Activated gamma-delta T cell treated with anti-CD3 and anti-CD28 coated beads, Interleukin-2, amount 50 U/mL, for 16 hours (primary cell): Measurements from ENCODE around the gene CRYBB1.

Experiments used
- DNase-seq: peaks from one replicate; pipeline ENCODE4 v3.0.0-alpha.2; 2020; ENCODE audit warnings: low read depth

CRYBB1 gene

DNA sequence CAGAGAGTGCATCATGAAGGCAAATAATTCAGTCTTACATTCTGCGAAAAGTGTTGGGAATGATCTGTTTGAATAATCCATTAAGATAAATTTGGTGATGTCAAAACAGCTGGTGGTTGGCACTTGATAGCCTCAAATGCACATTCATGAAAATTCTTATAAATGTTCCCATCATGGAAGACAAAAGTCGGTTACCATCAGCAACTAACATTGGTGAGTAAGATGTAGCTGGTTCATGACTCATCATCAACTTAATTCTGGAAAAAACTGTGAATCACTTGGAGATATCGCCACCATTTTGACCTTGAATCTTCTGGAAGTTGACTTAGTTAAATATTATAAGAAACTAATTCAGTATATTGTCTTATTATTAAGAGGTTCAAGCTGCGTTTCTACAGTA, 11.2 kb downstream of the CRYBB1 start:
- DNase-seq = no peak

DNA sequence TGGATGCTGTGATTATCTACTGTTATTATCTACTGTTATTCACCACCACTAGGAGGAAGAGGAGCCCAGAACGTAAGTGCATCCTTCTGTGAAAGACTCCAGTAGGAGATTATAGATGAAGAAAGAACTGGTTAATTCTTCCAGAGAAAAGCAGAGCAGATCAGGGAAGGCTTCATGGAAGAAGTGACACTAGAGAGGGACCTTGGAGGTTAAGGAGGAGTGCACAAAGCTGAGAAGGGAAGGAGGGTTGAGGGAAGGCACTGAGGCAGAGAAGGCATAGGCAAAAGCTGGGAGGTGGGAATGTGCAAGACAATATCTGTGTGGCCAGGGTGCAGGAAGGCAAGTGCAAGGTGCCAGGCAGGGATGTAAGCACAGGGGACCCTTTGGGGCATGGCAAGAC, 13.5 kb downstream of the CRYBB1 start:
- no peak for DNase-seq

DNA sequence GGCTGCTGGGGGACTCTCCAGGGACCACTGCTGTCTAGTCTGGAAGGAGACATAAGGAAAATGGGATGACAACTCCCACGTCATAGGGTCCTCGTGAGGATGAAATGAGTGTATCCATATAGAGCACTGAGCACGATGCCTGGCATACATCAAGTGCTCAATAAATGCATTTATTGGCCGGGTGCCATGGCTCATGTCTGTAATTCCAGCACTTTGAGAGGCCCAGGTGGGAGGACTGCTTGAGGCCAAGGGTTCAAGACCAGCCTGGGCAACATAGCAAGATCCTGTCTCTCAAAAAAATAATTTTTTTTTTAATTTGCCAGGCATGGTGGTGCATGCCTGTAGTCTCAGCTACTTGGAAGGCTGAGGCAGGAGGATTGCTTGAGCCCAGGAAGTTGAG, 15.7 kb downstream of the CRYBB1 start:
- DNase-seq = no peak

DNA sequence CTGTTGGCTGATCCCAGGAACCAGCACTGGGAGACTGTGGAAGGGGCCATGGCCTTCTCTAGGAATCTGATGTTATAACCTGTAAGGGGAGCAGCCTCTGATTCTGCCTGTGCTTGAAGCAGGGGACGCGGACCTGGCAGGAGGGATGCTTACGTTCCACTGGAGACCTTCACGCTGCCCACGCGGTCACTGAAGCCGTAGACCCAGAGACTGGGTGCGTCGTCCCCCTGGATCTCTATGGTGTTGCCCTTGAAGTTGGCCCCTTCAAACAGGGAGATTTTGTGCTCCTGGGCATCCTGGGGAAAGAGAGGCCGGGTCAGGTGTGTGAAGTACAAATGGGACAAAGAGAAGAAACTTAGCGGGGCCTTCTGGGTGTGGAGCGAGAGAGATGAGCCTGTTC, 16.1 kb downstream of the CRYBB1 start:
- DNase-seq = no peak

DNA sequence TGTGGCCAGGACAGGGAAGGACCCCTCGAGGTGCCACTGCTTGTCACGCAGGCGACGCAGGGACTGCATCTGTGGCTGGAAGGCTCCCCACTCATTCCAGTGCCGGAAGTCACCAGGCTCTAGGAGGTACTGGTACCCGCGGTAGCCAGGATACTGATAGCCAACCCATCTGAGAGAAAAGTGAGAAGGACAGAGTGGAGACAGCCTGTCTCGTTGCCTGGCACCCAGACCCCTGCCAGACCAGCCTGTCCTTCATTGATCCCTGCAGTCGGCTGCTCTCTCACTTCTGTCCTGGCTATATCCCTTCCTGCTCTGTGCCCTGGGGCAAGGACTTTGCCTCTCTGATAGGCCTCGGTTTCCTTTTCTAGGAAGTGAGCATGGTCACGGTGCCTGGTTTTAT, 18.3 kb downstream of the CRYBB1 start:
- no peak for DNase-seq

DNA sequence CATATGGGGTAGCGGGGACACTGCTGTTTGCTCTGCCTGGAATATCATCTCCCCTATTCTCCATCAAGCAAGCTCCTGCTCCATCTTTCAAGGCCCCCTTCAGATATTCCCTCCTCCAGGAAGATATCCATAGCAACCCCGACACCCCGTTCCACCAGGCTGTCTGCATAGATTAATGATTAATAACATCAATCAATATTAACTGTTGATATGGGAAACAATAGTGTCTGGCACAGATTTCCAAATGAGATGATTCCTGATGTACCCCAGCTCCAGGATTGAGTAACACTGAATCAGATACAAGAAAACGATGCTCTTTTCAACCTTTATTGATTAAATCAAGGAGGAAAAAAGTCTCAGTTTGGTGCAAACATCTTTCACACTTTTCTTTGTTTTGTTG, 20.3 kb downstream of the CRYBB1 start:
- no peak for DNase-seq

DNA sequence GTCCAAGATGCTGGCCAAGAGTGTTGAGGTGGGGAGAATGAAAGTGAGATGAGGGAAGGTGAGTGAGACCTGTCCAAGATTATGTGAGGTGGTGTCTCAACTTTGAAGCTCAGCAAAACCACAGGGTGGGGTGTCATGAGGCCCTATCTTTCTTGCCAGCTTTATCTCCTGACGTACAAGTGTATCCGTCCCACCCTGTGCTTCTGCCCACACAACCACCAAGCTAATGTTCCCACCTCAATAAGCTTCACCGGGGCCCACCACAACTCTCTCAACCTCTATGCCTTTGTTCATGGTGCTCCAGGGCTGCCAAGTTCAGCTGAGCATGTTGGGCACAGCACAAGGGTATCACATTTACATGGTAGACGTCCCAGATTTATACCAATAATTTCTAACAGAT, 20.8 kb downstream of the CRYBB1 start:
- DNase-seq = peak; percentile 31

DNA sequence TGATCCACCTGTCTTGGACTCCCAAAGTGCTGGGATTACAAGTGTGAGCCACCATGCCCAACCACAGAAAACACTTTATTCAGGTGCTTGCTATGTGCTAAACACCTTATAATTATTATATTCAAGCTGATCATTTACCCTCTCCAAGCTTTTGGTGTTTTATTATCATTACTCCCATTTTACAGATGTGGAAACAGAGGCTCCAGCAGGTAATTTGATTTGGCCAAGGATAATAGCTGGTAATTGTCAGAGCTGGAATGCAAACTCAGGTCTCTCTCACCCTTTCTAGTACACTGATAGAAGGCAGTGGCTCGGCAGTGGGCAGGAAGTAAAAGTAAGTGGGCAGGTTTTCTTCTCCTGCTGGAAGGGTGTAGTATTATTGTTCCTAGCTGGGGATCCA, 24.1 kb downstream of the CRYBB1 start:
- no peak for DNase-seq

DNA sequence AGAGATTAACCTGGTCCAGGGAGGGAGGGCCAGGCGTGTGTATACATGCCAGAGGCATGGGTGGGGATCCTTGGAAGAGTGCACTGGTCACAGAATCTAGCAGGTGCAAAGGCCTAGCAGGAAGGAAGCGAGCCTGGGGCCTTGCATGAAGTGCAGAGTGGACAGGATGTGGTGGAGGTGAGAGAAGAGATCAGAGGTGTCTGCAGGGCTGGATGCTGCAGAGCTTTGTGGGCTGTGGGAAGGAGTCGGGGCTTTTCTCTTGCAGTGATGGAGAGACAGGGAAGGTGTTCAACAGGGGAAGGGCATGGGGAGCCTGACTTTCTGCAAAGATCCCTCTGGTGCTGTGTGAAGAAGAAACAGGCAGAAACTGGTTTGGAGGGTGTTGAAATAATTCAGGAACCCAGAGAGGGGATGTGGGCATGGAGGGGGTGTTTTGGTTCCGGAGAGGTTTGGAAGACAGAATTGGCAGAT, 25.4 kb downstream of the CRYBB1 start:
- peak; percentile 42 for DNase-seq

DNA sequence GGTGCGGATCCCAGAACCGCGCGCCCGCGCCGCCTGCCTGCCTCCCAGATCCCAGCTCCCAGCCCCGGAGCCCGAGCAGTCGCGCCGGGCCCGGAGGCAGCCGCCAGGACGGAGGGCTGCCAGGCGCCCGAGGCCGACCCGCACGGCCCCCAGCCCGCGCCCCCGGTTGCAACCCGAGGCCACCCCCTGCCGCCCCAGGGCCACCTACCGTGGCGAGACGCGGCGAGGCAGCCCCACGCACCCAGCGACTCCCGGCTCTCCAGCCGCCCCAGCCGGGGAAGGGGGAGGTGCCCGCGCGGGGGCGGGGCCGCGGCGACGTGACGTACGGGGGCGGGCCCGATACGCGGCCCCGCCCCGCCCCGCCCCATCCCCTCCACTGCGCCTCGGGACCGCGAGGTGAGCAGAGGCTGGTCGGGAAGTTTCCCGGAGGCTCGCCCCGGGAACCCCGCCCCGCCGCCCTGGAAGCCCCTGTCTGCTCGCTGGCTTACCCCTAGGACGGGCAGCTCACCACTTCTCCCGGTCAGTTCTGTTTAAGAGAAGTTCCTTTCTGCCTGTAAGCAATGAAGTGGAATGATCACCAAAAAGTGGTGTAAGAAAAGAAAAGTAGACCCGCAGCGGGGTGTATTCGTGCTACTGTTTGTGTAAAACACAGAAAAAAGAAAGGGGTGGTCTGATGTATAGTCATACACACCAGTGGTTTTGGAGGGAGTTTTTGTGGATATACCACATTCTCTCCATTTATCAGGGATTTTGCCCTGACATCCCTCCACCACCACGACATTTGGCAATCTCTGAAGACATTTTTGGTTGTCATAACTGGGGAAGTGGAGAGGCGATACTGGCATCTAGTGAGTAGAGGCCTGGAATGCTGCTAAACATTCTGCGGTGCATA, 27.7 kb downstream of the CRYBB1 start, which contains the start of gene TPST2:
Gene TPST2, minus strand, starts transcription at position 288 of the 892 bp plus-strand sequence. CDS start 48,502 bp downstream, outside the sequence.
- peak; percentile 67 for DNase-seq

DNA sequence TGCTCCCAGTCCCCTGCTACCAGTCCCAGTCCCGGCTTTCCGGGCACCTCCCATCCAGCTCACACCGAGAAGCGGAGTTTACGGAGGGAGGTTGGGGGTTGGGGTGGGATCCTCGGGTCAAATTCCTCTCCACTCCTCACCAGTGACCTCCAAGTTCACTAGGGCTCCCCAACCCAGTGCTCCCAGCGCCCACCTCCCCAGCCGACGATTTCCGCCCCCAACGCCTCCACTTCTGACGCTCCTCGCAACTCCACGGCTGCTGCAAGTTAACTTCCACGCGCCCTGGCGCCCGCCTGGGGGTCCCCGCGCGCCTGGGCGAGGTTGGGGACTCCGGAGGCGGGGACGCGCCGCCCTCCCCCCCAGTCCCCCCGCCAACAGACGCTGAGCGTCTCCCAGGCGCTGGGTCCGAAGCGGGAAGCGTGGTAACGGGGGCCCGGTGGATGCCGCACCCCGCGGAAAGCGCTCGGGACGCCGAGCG, 28.4 kb downstream of the CRYBB1 start:
- DNase-seq = no peak

DNA sequence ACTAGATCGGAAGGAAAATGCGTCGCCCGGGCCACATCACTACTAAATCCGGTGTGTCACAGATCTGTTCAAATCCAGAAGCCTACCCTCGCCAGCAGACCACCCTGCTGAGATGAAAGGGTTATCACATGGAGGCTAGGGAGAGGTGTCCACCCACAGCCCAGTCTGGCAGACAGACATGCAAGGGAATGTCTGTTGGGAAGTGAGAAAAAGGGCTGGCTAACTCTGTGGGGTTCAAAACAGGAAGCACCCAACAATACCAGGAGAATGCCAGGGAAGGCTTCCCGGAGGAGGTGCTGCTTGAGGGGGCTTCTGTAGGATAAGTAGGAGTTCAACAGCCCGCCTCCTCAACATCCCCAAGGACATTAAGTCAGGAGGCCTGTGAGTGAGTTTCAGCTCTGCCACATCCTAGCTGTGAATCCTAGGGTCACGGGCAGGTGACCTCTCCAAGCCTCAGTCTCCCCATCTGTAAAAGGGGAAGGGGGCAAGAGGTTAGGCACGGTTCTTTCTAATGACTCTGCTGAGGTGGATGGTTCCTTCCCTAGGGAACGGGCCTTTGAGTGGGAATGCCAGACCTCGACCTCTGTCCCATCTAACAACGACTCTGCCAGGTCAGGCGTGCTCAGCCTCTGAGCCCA, 29.0 kb downstream of the CRYBB1 start:
- no peak for DNase-seq

DNA sequence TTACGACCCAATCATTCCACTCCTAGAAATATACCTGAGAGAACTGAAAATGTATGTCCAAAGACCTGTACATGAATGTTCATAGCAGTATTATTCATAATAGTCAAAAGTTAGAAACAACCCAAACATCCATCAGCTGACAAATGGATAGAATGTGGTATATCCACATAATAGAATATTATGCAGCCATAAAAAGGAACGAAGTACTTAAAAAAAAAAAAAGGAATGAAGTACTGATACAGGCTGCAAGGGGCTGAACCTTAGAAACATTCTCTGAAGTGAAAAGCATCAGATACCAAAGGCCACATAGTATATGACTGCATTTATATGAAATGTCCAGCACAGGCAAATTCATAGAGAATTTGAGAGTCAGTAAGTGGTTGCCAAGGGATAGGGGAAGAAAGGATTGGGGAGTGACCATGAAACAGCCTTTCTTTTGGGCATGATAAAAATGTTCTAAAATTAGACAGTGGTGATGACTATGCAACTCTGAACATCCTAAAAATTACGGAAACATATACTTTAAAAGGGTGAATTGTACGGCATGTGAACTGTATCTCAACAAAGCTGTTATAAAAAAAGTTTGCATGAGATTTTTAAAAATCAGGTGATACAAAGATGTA, 29.7 kb downstream of the CRYBB1 start:
- no peak for DNase-seq

DNA sequence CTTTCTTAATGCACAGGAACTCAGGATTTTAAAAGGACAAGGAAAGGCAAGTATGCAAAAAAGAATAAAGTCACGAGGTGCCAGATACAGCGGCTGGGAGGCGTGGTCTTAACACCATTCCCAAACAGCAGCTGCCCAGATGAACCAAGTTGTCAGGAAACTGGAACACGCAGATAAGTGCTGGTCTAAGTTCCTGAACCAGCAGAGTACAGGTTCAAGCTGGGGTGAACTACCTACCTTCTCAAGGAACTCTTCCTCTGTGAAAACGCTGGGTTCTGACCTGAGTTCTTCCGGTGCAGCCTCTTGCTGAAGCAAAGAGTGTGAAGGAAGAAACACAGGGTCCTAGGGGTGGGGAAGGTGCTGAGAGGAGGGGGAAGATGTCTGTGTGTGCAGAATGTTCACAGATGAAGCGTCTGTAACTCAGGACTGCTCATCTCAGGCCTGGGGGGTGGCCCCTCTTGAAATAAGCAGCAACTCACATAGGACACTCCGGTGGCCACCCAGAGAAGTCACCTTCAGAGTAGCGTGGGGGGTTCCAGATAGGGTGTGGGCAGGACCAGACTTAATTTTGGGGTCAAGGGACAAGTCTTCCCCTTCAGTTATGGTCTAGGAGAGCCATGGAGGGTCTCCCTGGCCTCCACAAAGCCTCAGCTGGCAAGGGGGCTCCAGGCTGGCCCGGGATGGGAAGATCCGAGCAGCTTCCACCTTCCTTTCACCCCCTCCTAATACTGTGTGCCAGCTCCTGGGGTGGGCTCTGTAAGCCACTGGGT, 31.1 kb downstream of the CRYBB1 start:
- peak; percentile 16 for DNase-seq

DNA sequence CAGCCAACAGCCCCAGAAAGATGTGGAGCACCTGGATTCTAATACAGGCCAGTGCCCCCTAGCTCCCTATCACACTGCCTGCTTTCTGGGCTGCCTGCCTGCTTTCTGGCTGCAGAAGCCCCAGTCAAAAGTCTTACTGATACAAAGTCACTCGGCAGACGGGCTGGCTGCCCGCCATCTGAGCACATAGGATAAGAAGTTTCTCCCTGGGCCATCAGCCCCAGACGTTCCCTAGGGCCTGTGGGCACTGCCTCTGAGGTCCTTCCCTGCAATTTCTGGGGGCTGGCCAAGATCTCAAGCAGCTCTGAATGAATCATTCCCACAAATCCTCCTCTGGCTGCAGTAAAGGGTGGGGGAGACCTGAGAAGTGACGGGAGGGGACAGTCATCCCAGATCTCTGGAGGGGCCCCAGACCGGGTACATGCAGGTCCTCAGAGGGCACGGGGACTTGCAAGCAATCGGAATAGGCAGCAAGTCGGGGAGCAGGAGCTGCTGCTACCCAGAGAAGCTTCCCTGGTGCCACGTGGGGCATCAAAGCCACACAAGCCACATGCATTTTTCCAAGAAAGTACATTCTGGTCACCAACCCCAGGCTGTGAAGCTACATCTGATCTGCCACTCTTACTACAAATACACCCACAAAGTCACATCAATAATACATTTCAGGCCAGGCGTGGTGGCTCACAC, 32.6 kb downstream of the CRYBB1 start:
- DNase-seq = no peak

DNA sequence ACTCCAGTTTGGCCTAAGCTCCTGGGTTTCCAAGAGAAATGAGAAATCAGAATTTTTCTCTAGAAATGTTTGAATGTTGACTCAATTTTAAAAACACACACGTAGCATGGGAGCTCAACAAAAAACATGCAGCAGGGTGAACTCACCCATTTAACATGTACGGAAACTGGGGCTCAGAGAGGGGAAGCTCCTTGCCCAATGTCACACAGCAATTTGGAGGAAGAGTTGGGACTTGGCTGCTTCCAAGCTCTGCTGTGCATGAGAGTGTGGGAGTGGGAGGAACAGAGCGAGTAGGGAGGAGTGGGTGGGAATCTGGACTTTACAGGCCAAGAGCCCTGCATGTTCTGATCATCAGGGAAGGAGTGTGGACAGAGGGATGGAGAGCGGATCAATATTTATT, 33.8 kb downstream of the CRYBB1 start:
- no peak for DNase-seq

DNA sequence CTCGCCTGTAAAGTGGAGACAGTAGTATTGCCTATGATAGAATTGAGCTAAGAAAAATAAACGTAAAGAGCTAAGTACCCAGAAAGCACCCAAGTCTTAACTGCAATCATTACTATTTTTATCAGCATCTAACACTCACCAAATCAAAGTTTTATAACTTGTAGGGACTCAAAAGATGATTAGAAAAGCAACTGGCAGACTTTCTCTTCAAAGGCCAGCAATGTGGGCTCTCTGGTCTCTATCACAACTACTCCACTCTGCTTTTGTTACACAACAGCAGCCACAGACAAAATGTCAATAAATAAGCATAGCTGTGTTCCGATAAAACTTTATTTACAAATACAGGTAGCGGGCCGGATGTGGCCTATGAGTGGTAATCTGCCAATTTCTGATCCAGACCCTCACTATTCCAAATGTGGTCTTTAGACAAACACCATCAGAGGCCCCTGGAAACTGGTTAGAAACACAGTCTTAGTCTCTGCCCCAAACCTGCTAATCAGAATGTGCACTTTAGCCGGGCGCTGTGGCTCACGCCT, 36.1 kb downstream of the CRYBB1 start:
- no peak for DNase-seq

DNA sequence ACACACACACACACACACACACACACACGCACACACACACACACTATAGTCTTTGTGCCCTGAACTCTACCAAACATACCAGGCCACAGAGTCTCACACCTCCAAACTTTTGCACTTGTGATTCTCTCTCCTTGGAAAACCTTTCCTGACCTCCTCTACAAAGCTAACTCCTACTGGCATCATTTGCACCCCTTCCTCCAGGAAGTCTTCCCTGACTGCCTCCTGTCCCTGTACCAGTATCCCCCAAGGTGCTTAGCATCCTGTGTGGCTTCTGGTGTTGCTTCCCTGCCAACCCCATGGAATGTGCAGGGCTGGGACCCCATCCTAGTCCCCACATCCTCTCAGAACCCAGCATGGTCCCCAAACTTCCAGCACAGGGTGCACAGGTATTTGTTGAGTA, 36.8 kb downstream of the CRYBB1 start:
- DNase-seq = no peak

DNA sequence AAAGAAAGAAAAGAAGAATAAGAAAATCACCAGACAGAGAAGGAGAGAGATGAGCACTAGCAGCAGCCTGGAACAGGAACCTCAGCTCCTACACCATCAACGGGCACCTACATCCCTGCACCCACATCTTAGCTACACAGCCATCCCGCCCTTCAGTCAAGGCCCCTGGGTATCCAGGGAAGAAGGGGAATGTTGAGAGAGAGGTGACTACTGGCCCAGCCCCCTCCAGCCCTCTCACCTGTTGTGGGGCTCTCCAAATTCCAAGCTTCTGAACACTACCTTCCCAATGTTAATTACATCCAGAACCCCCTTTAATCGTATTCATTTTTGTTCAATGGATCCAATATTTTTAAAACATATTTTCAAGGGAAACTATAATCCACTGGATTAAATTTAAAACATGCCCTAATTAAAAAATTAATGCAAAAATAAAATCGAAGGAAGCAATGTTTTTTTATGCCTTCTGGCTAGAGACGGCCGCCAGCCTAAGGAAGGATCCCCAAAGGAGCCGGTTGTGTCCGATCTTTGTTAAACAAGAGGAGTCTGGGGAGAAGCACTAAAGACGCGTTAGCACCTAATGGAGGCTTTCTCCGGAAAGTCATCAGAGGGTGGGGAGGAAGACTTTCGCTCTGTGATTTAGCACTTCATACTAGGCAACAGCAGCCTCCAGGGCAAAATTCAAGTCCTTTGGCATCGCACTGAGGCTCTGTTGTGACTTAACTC, 37.4 kb downstream of the CRYBB1 start:
- DNase-seq = no peak

DNA sequence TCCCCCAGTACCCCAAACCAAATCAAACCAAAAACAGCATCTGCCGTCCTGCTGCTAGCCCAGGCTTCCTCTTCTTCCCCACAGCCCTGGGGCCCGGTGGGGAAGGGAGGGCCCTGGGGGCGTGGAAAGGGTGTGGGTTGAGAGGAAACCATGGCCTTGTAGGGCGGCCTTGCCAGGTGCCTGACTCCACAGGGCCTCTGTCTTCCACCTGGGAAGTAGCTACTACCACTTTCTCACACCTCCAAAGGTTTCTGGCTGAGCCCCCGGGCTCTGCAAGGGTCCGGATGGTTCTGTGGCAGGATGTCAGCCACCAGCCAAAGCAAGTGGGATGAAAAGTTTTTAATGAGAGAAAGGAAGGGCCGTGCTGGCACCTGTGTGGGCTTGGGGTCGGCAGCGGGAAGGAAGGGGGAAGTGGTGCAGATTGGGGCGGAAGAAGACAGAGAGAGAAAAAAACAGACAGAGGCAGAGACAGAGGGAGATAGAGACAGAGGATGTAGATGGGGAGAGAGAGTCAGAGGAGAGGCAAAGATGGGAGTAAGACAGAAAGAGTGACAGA, 38.4 kb downstream of the CRYBB1 start:
- peak; percentile 37 for DNase-seq
